BE2C (cell line): ENCODE data around the gene SDF2L1.
"Not testable (repeated sequence)": the region's sequence is repeated elsewhere in the genome, so short reads cannot be mapped to it uniquely, and the experiment has no call there.

Experiments
- DNase-seq: peaks from one replicate; pipeline ENCODE4 v3.0.0-alpha.2; 2020
- H3K27me3 ChIP-seq: fragments of 250-450 bp; sonication (Bioruptor Pico); 2 replicates; pipeline ENCODE4 v1.5.1; 2020; ENCODE audit warnings: mild to moderate bottlenecking
- H3K36me3 ChIP-seq: fragments of 250-450 bp; sonication (Bioruptor Pico); 2 replicates; pipeline ENCODE4 v1.5.1; 2020; ENCODE audit warnings: mild to moderate bottlenecking
- H3K4me1 ChIP-seq: fragments of 250-450 bp; sonication (Bioruptor Pico); 2 replicates; pipeline ENCODE4 v1.5.1; 2020
- H3K4me3 ChIP-seq: 2 replicates; pipeline ENCODE4 v1.5.1; 2011; ENCODE audit warnings: low read depth, low read length
- H3K9me3 ChIP-seq: fragments of 250-450 bp; sonication (Bioruptor Pico); 2 replicates; pipeline ENCODE4 v1.5.1; 2020
- TF ChIP-seq, protein P1 (sequence below): IDR thresholded peaks from 2 replicates; pipeline ENCODE4 v1.5.1; 2012; ENCODE audit warnings: mild to moderate bottlenecking, low read depth, low read length

SDF2L1 gene

DNA sequence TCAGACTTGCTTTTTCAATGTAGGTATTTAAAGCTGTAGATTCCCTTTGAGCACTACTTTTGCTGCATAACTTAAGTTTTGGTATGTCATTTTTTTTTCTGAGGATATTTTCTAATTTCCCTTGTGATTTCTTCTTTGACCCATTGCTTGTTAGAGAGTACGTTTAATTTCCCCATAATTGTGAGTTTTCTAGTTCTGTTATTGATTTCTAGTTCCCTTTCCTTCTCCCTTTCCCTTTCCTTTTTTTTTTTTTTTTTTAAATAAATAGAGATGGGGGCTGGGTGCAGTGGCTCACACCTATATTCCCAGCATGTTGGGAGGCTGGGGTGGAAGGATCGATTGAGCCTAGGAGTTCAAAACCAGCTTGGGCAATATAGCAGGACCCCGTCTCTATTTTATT, 43.8 kb upstream of the SDF2L1 start:
- H3K36me3 ChIP-seq, result peaks cover 46% of the 10 kb centered on the region
- H3K27me3 ChIP-seq, result no peaks in the 10 kb centered on the region
- no peaks in the 10 kb centered on the region for H3K4me1 ChIP-seq
- no peaks in the 10 kb centered on the region for H3K9me3 ChIP-seq
- no peak for DNase-seq
- H3K4me3 ChIP-seq, result no peak overlapping the region
- TF ChIP-seq, protein P1, sequence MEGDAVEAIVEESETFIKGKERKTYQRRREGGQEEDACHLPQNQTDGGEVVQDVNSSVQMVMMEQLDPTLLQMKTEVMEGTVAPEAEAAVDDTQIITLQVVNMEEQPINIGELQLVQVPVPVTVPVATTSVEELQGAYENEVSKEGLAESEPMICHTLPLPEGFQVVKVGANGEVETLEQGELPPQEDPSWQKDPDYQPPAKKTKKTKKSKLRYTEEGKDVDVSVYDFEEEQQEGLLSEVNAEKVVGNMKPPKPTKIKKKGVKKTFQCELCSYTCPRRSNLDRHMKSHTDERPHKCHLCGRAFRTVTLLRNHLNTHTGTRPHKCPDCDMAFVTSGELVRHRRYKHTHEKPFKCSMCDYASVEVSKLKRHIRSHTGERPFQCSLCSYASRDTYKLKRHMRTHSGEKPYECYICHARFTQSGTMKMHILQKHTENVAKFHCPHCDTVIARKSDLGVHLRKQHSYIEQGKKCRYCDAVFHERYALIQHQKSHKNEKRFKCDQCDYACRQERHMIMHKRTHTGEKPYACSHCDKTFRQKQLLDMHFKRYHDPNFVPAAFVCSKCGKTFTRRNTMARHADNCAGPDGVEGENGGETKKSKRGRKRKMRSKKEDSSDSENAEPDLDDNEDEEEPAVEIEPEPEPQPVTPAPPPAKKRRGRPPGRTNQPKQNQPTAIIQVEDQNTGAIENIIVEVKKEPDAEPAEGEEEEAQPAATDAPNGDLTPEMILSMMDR, result no peak

- TF ChIP-seq, protein P1, result no peak
Observed at GRCh38 chr22:21599053-21599893, 42.8 kb upstream of the SDF2L1 start.

GRCh38 chr22:21602579-21602978, 39.5 kb upstream of the SDF2L1 start:
- H3K9me3 ChIP-seq, result no peaks in the 10 kb centered on the region
- DNase-seq, result no peak
- H3K36me3 ChIP-seq, result peaks cover 18% of the 10 kb centered on the region
- no peaks in the 10 kb centered on the region for H3K4me1 ChIP-seq
- H3K4me3 ChIP-seq, result no peak overlapping the region
- H3K27me3 ChIP-seq, result no peaks in the 10 kb centered on the region
- TF ChIP-seq, protein P1, result no peak

More at GRCh38 chr22:21599053-21599893, 42.8 kb upstream of the SDF2L1 start:
- DNase-seq, result no peak
- Histone ChIP-seq H3K9me3 (no peaks in the 10 kb centered on the region), H3K4me1 (no peaks in the 10 kb centered on the region), H3K4me3 (no peak overlapping the region), H3K36me3 (peaks cover 39% of the 10 kb centered on the region), H3K27me3 (no peaks in the 10 kb centered on the region)

DNA sequence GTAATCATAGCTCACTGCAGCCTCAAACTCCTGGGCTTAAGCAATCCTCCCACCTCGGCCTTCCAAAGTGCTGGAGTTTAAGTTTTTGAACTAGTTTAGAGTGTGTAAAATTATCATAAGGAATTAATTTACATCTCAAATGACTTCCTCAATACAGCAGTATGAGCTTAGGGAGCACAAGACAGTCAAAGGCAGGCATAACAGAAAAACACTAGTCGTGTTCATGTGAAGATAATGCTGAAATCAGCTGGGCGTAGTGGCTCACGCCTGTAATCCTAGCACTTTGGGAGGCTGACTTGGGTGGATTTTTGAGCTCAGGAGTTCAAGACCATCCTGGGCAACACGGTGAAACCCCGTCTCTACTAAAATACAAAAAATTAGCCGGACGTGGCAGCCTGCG, 38.1 kb upstream of the SDF2L1 start:
- TF ChIP-seq, protein P1, result no peak
- Histone ChIP-seq H3K9me3 (no peaks in the 10 kb centered on the region), H3K36me3 (peaks cover 15% of the 10 kb centered on the region), H3K4me1 (no peaks in the 10 kb centered on the region), H3K4me3 (no peak overlapping the region), H3K27me3 (no peaks in the 10 kb centered on the region)
- no peak for DNase-seq

- TF ChIP-seq, protein P1, result no peak
- H3K36me3 ChIP-seq, result peaks cover 30% of the 10 kb centered on the region
- H3K4me1 ChIP-seq, result no peaks in the 10 kb centered on the region
- H3K4me3 ChIP-seq, result no peak overlapping the region
- H3K27me3 ChIP-seq, result no peaks in the 10 kb centered on the region
- no peaks in the 10 kb centered on the region for H3K9me3 ChIP-seq
- DNase-seq, result no peak
Observed at GRCh38 chr22:21605887-21606564, 36.1 kb upstream of the SDF2L1 start.

GRCh38 chr22:21606775-21607174, 35.3 kb upstream of the SDF2L1 start:
- Histone ChIP-seq H3K4me1 (no peaks in the 10 kb centered on the region), H3K36me3 (peaks cover 38% of the 10 kb centered on the region), H3K27me3 (no peaks in the 10 kb centered on the region), H3K4me3 (no peak overlapping the region), H3K9me3 (no peaks in the 10 kb centered on the region)
- no peak for DNase-seq
- TF ChIP-seq, protein P1, result no peak

GRCh38 chr22:21609556-21610157, 32.4 kb upstream of the SDF2L1 start:
- DNase-seq, H3K9me3 ChIP-seq, H3K4me3 ChIP-seq, H3K27me3 ChIP-seq, H3K4me1 ChIP-seq: not testable (repeated sequence)
- peaks cover 58% of the 10 kb centered on the region for H3K36me3 ChIP-seq
